Omental fat pad (tissue), 4 donors: Measurements from ENCODE around the gene CRB1. TPM values are rescaled to one million over a fixed set of nuclear protein-coding genes. Genes with fewer than 3 reads are reported as not detected.

Experiments used
- ATAC-seq: fragments of 150-250 bp; one replicate; pipeline ENCODE4 v1.9.1; 2016; ENCODE audit warnings: mild to moderate bottlenecking, moderate library complexity; ENCODE audit not compliant: low FRiP score
- DNase-seq: peaks from one replicate; pipeline ENCODE4 v3.0.0-alpha.2; 2019; ENCODE audit warnings: low spot score
- total RNA-seq, 4 donors: library from RNA; depleted of rRNA; stranded (reverse); fragments of >200 nt; gene quantifications; one replicate each; pipeline ENCODE4 v1.1.0, GENCODE V29; 2016
- TF ChIP-seq, protein P1 (sequence below), 3 donors: fragments of 450-650 bp; IDR thresholded peaks; one replicate each; pipeline ENCODE4 v1.5.1; 2016 to 2017; ENCODE audit warnings: antibody characterized with exemption in 3 of 3, mild to moderate bottlenecking in 3 of 3, moderate library complexity in 2 of 3

CRB1 gene
- total RNA-seq, 4 donors from 2014 or later = 0.38 to 2.4 TPM; not detected in 2

DNA sequence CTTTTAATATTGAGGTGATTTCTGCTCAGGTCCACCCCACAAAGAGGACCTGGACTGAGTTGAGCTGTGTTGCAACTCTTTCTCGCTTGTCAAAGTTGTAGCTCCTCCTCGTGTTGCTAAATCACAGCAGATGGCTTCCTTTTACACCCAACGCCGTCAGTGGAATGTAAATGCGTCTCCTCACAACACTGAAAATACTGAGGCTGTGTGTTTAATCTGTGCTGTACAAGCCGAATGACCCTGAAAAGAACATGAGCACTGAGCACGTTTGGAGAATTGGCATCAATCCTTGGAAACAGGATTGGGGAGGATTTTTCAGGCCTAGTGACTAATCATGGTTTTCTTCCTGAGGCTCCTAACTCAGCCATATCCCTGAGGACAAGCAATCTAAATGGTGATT is 196.0 kb downstream of the CRB1 start:
- TF ChIP-seq, protein P1, sequence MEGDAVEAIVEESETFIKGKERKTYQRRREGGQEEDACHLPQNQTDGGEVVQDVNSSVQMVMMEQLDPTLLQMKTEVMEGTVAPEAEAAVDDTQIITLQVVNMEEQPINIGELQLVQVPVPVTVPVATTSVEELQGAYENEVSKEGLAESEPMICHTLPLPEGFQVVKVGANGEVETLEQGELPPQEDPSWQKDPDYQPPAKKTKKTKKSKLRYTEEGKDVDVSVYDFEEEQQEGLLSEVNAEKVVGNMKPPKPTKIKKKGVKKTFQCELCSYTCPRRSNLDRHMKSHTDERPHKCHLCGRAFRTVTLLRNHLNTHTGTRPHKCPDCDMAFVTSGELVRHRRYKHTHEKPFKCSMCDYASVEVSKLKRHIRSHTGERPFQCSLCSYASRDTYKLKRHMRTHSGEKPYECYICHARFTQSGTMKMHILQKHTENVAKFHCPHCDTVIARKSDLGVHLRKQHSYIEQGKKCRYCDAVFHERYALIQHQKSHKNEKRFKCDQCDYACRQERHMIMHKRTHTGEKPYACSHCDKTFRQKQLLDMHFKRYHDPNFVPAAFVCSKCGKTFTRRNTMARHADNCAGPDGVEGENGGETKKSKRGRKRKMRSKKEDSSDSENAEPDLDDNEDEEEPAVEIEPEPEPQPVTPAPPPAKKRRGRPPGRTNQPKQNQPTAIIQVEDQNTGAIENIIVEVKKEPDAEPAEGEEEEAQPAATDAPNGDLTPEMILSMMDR (IDR thresholded peaks at IDR 0.05) = no peak
- ATAC-seq (peak; percentile 84), DNase-seq (no peak)

DNA sequence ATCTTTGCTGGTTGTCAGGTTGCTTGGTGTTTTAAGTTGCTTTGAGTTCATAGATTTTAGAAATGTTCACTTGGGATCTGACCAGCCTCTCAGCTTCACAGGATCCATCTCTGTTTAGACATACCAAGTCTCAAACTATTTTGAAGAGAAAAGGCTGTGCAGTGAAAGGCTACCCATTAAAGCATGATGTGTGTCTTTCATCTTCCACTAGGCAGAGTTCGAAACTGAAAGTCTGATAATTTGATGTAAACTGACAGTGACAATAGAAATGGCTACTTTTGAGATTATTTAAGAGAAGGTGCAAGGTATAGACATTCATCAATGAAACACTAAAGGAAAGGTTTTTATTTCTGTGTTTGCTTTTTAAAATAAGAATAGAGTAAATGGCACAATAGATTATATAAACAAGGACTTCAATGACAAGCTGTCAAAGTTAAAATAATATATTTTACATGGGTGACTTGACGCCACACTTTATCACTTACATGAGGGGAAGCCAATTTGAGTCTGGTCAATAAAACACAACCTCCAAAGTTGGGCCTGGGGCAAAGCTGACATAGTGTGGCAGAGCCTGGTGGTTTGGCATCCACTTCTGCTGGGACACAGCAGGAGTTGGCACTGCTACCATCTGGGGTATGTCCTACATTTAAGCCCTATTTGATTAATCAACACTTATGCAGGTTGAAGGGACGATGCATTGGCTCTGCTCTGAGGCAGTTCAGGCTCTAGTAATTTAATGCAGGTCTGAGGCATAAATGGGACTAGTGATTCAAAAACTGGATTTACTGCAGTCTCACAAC is 197.7 kb downstream of the CRB1 start:
- ATAC-seq (no peak), DNase-seq (no peak)
- TF ChIP-seq, protein P1 (IDR thresholded peaks at IDR 0.05) = no peak

DNA sequence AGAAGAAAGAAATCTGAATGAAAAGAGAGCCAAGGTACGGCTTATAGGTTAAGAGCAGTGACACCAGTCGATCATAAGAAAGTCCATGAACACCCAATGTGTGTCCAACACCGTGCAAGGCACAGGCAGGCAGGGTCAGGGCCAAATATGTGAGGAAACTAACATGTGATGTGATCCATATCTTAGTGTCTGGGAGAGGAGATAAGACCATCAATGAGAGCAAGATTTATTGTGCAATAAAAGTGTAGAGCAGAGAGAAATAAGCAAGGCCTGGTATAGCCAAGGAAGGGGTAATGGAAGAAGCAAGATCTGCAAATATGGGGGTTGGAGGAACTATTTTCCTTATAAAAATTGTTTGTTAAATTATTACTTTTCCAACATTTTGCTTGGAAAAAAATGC is 198.8 kb downstream of the CRB1 start:
- TF ChIP-seq, protein P1 (IDR thresholded peaks at IDR 0.05) = no peak
- no peak for ATAC-seq

DNA sequence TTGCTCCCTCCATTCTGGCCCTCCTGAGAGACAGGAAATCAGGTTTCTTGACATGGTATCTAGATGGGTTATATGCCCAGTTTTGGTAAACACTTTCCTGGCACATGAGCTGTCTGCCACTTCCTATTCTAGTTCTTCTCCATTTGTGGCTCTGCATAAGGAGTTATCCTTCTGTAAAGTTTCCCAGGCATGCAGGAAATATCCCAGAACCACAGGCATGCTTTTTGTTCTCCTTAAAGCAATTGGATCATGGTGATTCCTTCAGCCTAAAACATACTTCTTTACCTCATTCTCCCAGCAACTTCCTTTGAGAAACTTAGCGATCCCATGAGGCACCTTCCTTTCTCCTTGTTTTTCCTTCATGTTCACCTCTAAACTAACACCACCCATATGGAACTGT is 199.8 kb downstream of the CRB1 start:
- no peak for DNase-seq
- TF ChIP-seq, protein P1 (IDR thresholded peaks at IDR 0.05) = no peak
- no peak for ATAC-seq

More for the DNA sequence above, 198.8 kb downstream of the CRB1 start:
- no peak for DNase-seq

DNA sequence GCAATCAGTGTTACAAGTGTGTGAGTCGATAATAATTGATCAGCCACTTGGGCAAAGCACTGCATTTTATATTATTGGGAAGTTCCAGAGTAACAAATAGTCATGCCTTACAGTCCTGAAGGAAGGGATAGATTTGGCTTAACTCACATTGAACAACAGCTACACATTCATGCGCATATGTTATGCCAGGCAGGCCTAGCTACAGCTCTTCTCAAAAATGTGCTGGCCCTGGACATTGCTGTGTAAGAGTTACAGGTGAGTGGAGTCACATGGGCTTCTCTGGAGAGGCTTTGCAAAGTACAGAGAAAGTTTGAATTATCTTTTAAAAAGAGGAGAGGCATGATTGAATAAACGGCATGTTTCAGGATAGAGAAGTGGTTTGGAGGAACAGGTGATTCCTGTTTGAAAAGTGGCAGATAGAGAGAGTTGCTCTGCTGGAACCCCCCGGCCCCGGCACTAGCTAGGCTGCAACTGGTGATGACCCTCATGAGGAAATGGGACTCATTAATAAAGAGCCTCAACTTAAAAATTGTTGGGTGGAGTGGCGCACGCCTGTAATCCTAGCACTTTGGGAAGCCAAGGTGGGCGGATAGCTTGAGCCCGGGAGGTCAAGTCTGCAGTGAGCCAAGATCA is 200.6 kb downstream of the CRB1 start:
- TF ChIP-seq, protein P1 (IDR thresholded peaks at IDR 0.05) = no peak
- ATAC-seq = no peak

DNA sequence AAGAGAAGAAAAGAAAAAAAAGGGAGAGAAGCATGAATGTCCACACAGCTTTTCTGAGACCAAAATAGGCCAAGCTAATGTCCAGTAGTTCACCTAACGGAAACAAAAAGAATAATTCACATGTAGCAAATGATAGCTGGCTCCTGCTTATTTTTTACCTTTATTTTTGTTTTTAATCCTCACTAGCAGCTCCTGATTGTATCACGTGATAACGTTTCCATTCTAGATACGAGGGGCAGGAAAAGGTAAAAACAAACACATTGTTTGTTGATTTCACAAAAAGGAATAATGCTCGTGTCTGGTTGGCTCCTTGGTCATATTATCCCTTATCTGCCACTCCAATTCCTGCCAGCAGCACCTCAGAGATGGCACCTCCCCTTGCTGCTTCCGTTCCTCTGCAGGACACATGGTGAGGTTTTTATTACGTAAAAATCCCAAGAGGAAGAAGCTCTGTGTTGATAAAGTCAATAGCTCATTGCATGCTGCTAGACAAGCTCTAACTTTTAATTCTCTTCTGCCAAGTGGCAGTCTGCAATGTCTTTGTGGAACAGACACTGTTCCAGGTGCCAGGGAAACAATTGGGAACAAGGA is 201.7 kb downstream of the CRB1 start:
- TF ChIP-seq, protein P1 (IDR thresholded peaks at IDR 0.05) = no peak
- ATAC-seq (no peak), DNase-seq (no peak)

More for the DNA sequence above, 200.6 kb downstream of the CRB1 start:
- DNase-seq = no peak
